Fibroblast of lung (primary cell): ENCODE measurements around the gene HDAC6. TPM values are rescaled to one million over a fixed set of nuclear protein-coding genes. Genes with fewer than 3 reads are reported as not detected.

ENCODE experiments used
- DNase-seq, 2 donors: peaks; one replicate each; pipeline versions ENCODE4 v3.0.0 to v3.0.0-alpha.2; 2010; ENCODE audit warnings: low read depth in 2 of 2
- H2AFZ ChIP-seq: 2 replicates; pipeline ENCODE4 v1.5.1; 2012; ENCODE audit warnings: low read length, control low read depth, inconsistent platforms
- H3K27ac ChIP-seq: 2 replicates; pipeline ENCODE4 v1.5.1; 2011; ENCODE audit warnings: low read length, control low read depth; ENCODE audit not compliant: insufficient read depth
- H3K27me3 ChIP-seq: 2 replicates; pipeline ENCODE4 v1.5.1; 2011; ENCODE audit warnings: mild to moderate bottlenecking, low read length; ENCODE audit not compliant: control insufficient read depth, insufficient read depth
- H3K36me3 ChIP-seq: 2 replicates; pipeline ENCODE4 v1.5.1; 2011; ENCODE audit warnings: low read length; ENCODE audit not compliant: control insufficient read depth, insufficient read depth
- H3K4me1 ChIP-seq: 2 replicates; pipeline ENCODE4 v1.5.1; 2011; ENCODE audit warnings: low read length; ENCODE audit not compliant: control insufficient read depth, insufficient read depth; ENCODE audit errors: extremely low read depth
- H3K4me2 ChIP-seq: 2 replicates; pipeline ENCODE4 v1.5.1; 2011; ENCODE audit warnings: low read length, control low read depth; ENCODE audit not compliant: insufficient read depth; ENCODE audit errors: extremely low read depth
- H3K4me3 ChIP-seq, 4 experiments: fragments of 200-600 bp in 1 of 4; sonication (generic) in 1 of 4; replicated peaks in 1 of 4; 2 replicates each; pipeline ENCODE4 v1.5.1; 2011 to 2016; ENCODE audit warnings: low read length in 4 of 4, low read depth in 3 of 4, mild to moderate bottlenecking in 3 of 4, control low read depth in 2 of 4, inconsistent platforms in 1 of 4, mixed read lengths in 1 of 4; ENCODE audit not compliant: insufficient read depth in 1 of 4; ENCODE audit errors: control extremely low read depth in 1 of 4
- H3K79me2 ChIP-seq: 2 replicates; pipeline ENCODE4 v1.5.1; 2012; ENCODE audit warnings: mild to moderate bottlenecking, low read length, inconsistent platforms; ENCODE audit not compliant: control insufficient read depth, insufficient read depth
- H3K9ac ChIP-seq: 2 replicates; pipeline ENCODE4 v1.5.1; 2011; ENCODE audit warnings: mild to moderate bottlenecking, low read length, control low read depth; ENCODE audit not compliant: insufficient read depth
- H3K9me3 ChIP-seq: 2 replicates; pipeline ENCODE4 v1.5.1; 2012; ENCODE audit warnings: low read depth, low read length; ENCODE audit not compliant: control insufficient read depth, insufficient read depth
- H4K20me1 ChIP-seq: 2 replicates; pipeline ENCODE4 v1.5.1; 2011; ENCODE audit warnings: low read length; ENCODE audit not compliant: control insufficient read depth, insufficient read depth; ENCODE audit errors: extremely low read depth
- EZH2 ChIP-seq: IDR thresholded peaks from 2 replicates; pipeline ENCODE4 v1.5.1; 2012; ENCODE audit warnings: low read length, control low read depth, mild to moderate bottlenecking; ENCODE audit errors: missing control alignments
- polyA plus RNA-seq, 2 donors: library from polyadenylated mRNA; depleted of rRNA in 1 of 2; stranded (reverse) in 1 of 2; unstranded in 1 of 2; fragments of >200 nt; gene quantifications; 2 replicates each; pipeline ENCODE4 v1.2.1, GENCODE V29; 2011 to 2012; ENCODE audit warnings: missing spikeins in 1 of 2
- total RNA-seq: library from RNA; depleted of rRNA; stranded (reverse); fragments of >200 nt; gene quantifications from 2 replicates; pipeline ENCODE4 v1.2.1, GENCODE V29; 2014
- TF ChIP-seq, protein P1 (sequence below), 2 donors: IDR thresholded peaks in 1 of 2; conservative IDR thresholded peaks in 1 of 2; 1 replicate in 1 of 2; 2 replicates in 1 of 2; pipeline ENCODE4 v1.5.1; 2011 to 2012; ENCODE audit warnings: low read length in 2 of 2, control low read depth in 1 of 2, inconsistent platforms in 1 of 2, low read depth in 1 of 2, mild to moderate bottlenecking in 1 of 2

The HDAC6 gene
- total and polyA plus RNA-seq, 2 donors (not counting 1 experiment from before 2014, with no cell fraction given) = 20.0 to 32.5 TPM

DNA sequence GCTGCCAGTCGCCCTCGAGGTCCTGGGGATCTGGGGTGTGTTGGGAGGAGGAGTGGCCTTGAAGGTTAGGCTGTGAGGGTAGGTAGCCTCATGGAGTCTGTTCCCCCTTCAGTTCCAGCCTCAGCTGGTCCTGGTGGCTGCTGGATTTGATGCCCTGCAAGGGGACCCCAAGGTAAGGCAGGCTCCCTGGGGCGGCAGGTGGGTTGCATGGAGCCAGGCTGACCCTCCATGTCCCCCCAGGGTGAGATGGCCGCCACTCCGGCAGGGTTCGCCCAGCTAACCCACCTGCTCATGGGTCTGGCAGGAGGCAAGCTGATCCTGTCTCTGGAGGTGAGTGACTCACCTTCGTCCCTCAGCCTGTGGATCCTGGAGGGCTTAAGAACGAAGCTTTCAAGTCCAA lies 12.9 kb downstream of the HDAC6 start:
- Histone ChIP-seq H2AFZ (no peak overlapping the region), H3K79me2 (no peaks in the 10 kb centered on the region), H3K9ac (no peak overlapping the region), H3K27ac (no peak overlapping the region), H3K4me1 (no peaks in the 10 kb centered on the region), H3K27me3 (no peaks in the 10 kb centered on the region), H3K4me3 (no peak overlapping the region), H3K36me3 (no peaks in the 10 kb centered on the region), H3K9me3 (no peaks in the 10 kb centered on the region), H4K20me1 (no peaks in the 10 kb centered on the region), H3K4me2 (no peak overlapping the region)
- TF ChIP-seq, protein P1, sequence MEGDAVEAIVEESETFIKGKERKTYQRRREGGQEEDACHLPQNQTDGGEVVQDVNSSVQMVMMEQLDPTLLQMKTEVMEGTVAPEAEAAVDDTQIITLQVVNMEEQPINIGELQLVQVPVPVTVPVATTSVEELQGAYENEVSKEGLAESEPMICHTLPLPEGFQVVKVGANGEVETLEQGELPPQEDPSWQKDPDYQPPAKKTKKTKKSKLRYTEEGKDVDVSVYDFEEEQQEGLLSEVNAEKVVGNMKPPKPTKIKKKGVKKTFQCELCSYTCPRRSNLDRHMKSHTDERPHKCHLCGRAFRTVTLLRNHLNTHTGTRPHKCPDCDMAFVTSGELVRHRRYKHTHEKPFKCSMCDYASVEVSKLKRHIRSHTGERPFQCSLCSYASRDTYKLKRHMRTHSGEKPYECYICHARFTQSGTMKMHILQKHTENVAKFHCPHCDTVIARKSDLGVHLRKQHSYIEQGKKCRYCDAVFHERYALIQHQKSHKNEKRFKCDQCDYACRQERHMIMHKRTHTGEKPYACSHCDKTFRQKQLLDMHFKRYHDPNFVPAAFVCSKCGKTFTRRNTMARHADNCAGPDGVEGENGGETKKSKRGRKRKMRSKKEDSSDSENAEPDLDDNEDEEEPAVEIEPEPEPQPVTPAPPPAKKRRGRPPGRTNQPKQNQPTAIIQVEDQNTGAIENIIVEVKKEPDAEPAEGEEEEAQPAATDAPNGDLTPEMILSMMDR (conservative IDR thresholded peaks at IDR 0.05 in 1 of 2, IDR thresholded peaks at IDR 0.05 in 1 of 2; ENCODE audit: low read depth in 1 of 2, low read length in 2 of 2) = no peak
- no peak for TF ChIP-seq EZH2
- DNase-seq = no peak

DNA sequence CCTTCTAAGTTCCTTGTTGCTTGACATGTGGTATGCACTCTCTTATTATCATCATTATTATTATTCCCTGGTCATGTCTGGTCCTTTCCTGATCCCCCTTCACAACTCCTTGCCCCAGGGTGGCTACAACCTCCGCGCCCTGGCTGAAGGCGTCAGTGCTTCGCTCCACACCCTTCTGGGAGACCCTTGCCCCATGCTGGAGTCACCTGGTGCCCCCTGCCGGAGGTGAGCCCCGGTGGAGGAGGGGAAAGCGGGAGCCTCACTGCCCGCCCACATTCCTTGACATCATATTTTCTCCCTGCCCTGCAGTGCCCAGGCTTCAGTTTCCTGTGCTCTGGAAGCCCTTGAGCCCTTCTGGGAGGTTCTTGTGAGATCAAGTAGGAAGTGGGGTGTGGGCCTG lies 13.4 kb downstream of the HDAC6 start:
- Histone ChIP-seq H3K9me3 (no peaks in the 10 kb centered on the region), H4K20me1 (no peaks in the 10 kb centered on the region), H3K4me2 (no peak overlapping the region), H3K27me3 (no peaks in the 10 kb centered on the region), H3K4me3 (no peak overlapping the region), H3K79me2 (no peaks in the 10 kb centered on the region), H3K36me3 (no peaks in the 10 kb centered on the region), H3K4me1 (no peaks in the 10 kb centered on the region), H2AFZ (no peak overlapping the region), H3K9ac (no peak overlapping the region), H3K27ac (no peak overlapping the region)
- DNase-seq = no peak
- TF ChIP-seq EZH2 = no peak
- TF ChIP-seq, protein P1 (conservative IDR thresholded peaks at IDR 0.05 in 1 of 2, IDR thresholded peaks at IDR 0.05 in 1 of 2; ENCODE audit: low read depth in 1 of 2, low read length in 2 of 2) = no peak

DNA sequence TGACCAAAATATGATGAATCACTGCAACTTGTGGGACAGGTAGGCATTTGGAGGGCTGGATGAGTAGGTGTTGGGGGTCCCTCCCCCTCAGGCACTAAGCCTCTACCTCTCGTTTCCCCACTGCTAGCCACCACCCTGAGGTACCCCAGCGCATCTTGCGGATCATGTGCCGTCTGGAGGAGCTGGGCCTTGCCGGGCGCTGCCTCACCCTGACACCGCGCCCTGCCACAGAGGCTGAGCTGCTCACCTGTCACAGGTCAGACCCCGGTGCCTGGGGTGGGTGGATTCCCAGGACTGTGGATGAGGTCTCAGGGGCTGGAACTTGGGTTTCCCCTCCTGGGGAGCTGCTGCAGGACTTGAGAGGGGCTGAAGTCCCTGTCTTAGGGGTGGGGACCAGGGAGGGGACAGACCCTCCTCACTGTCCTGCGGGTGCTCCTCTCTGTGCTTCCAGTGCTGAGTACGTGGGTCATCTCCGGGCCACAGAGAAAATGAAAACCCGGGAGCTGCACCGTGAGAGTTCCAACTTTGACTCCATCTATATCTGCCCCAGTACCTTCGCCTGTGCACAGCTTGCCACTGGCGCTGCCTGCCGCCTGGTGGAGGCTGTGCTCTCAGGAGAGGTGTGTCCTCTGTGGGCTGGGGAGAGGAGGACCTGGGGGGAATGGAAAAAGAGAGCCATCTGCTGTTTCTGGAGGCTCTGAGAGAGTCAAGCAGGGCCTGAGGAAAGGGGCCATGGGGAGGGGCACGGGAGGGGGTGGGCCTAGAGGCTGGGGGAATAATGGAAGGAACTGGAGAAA lies 14.3 kb downstream of the HDAC6 start:
- Histone ChIP-seq H3K79me2 (no peaks in the 10 kb centered on the region), H3K9me3 (no peaks in the 10 kb centered on the region), H3K4me2 (no peak overlapping the region), H2AFZ (no peak overlapping the region), H3K4me3 (no peak overlapping the region), H3K36me3 (no peaks in the 10 kb centered on the region), H3K9ac (no peak overlapping the region), H3K27ac (no peak overlapping the region), H3K27me3 (no peaks in the 10 kb centered on the region), H4K20me1 (no peaks in the 10 kb centered on the region), H3K4me1 (no peaks in the 10 kb centered on the region)
- DNase-seq = no peak
- TF ChIP-seq EZH2 = no peak
- TF ChIP-seq, protein P1 (conservative IDR thresholded peaks at IDR 0.05 in 1 of 2, IDR thresholded peaks at IDR 0.05 in 1 of 2; ENCODE audit: low read depth in 1 of 2, low read length in 2 of 2) = no peak
